Endodermal cell (in vitro differentiated cells): ENCODE measurements around the gene CBFA2T3. TPM values are rescaled to one million over a fixed set of nuclear protein-coding genes. Genes with fewer than 3 reads are reported as not detected.

ENCODE experiments used
- DNase-seq: peaks from one replicate; pipeline ENCODE4 v3.0.0-alpha.2; 2017
- H3K27ac ChIP-seq: 2 replicates; pipeline ENCODE4 v1.5.1; 2013; ENCODE audit warnings: mild to moderate bottlenecking, low read depth, low read length, moderate library complexity
- H3K27me3 ChIP-seq: 2 replicates; pipeline ENCODE4 v1.6.1; 2013; ENCODE audit warnings: mild to moderate bottlenecking, low read length, moderate library complexity; ENCODE audit not compliant: insufficient read depth, control insufficient read depth, poor library complexity, severe bottlenecking
- H3K36me3 ChIP-seq: 2 replicates; pipeline ENCODE4 v1.7.0; 2013; ENCODE audit warnings: mild to moderate bottlenecking, low read length, moderate library complexity; ENCODE audit not compliant: control insufficient read depth, insufficient read depth
- H3K4me1 ChIP-seq: one replicate; pipeline ENCODE4 v1.7.0; 2013; ENCODE audit warnings: low read length; ENCODE audit not compliant: control insufficient read depth, insufficient read depth
- H3K4me3 ChIP-seq: 2 replicates; pipeline ENCODE4 v1.5.1; 2013; ENCODE audit warnings: mild to moderate bottlenecking, low read length, moderate library complexity
- H3K9ac ChIP-seq: 2 replicates; pipeline ENCODE4 v1.6.1; 2013; ENCODE audit warnings: mild to moderate bottlenecking, low read length, moderate library complexity; ENCODE audit not compliant: poor library complexity, severe bottlenecking; ENCODE audit errors: extremely low read depth
- H3K9me3 ChIP-seq: 2 replicates; pipeline ENCODE4 v1.6.1; 2013; ENCODE audit warnings: mild to moderate bottlenecking, low read length, moderate library complexity; ENCODE audit not compliant: control insufficient read depth
- H3K27ac Mint-ChIP-seq: 2 replicates; pipeline ENCODE4 v1.8.0; 2020; ENCODE audit warnings: mixed read lengths
- H3K27me3 Mint-ChIP-seq: 2 replicates; pipeline ENCODE4 v1.8.0; 2021; ENCODE audit warnings: mild to moderate bottlenecking, mixed read lengths; ENCODE audit not compliant: insufficient read depth
- H3K36me3 Mint-ChIP-seq: 2 replicates; pipeline ENCODE4 v1.8.0; 2020; ENCODE audit warnings: low read depth, mixed read lengths
- H3K4me1 Mint-ChIP-seq: 2 replicates; pipeline ENCODE4 v1.8.0; 2020; ENCODE audit warnings: mixed read lengths
- H3K4me3 Mint-ChIP-seq: 2 replicates; pipeline ENCODE4 v1.8.0; 2020; ENCODE audit warnings: mild to moderate bottlenecking, moderate library complexity, mixed read lengths
- H3K9me3 Mint-ChIP-seq: 2 replicates; pipeline ENCODE4 v1.8.0; 2020; ENCODE audit warnings: mild to moderate bottlenecking, mixed read lengths
- CTCF ChIP-seq: fragments of 200-600 bp; sonication (generic); conservative IDR thresholded peaks from 2 replicates; pipeline ENCODE4 v1.5.0; 2021; ENCODE audit warnings: antibody characterized with exemption, mild to moderate bottlenecking
- WGBS, 2 experiments: methylation state at CpG; one replicate each; pipeline versions ENCODE4 v1.1.5 to v1.1.7; 2013; ENCODE audit warnings: missing lambda C conversion rate in 2 of 2, mixed read lengths in 1 of 2; ENCODE audit not compliant: insufficient coverage in 1 of 2, insufficient read length in 1 of 2; 5-methylcytosine and 5-hydroxymethylcytosine counted together
- total RNA-seq, 2 donors: library from RNA; stranded (reverse); fragmentation: NEBNext Ultra II Directional in 1 of 2; extraction: Animal tissue kit (Norgen Biotek cat#: 25700) in 1 of 2; gene quantifications; 2 replicates in 1 of 2; 3 replicates in 1 of 2; pipeline ENCODE4 v1.2.1, GENCODE V29; 2021

The CBFA2T3 gene
- total RNA-seq, 2 donors from 2014 or later: 1.0 to 3.1 TPM

DNA sequence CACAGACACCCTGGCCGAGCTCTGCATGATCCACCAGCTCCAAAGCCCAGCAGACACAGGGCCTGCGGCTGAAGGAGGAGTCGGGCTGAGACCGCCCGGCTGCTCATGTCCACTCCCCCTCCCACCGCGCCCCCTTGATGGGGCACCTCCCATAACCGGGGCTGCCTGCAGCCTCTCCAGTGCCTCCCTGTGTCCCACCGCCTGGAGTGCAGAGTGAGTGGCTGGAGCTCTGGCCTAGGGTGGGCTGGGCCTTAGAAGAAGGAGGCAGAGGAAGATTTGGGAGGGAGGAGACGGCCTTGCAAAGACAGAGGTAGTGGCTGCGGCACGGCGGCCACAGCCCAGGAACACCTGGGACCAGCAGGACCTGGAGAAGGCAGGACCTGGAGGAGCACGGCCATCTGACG is 4.0 kb downstream of the CBFA2T3 start:
- WGBS, 2 experiments: 51 to 81% methylated on average over 2 to 15 of the region's 15 CpGs
- Histone ChIP-seq H3K27me3 (no peaks in the 10 kb centered on the region), H3K9ac (no peak overlapping the region), H3K4me3 (no peak overlapping the region), H3K36me3 (no peaks in the 10 kb centered on the region), H3K27ac (no peak overlapping the region), H3K4me1 (no peaks in the 10 kb centered on the region), H3K9me3 (no peaks in the 10 kb centered on the region)
- H3K27me3 Mint-ChIP-seq: no peaks in the 10 kb centered on the region
- no peaks in the 10 kb centered on the region for H3K9me3 Mint-ChIP-seq
- H3K4me1 Mint-ChIP-seq: no peaks in the 10 kb centered on the region
- peak; percentile 75 for DNase-seq
- no peak for TF ChIP-seq CTCF
- no peak overlapping the region for H3K4me3 Mint-ChIP-seq
- no peaks in the 10 kb centered on the region for H3K36me3 Mint-ChIP-seq
- H3K27ac Mint-ChIP-seq: no peak overlapping the region

DNA sequence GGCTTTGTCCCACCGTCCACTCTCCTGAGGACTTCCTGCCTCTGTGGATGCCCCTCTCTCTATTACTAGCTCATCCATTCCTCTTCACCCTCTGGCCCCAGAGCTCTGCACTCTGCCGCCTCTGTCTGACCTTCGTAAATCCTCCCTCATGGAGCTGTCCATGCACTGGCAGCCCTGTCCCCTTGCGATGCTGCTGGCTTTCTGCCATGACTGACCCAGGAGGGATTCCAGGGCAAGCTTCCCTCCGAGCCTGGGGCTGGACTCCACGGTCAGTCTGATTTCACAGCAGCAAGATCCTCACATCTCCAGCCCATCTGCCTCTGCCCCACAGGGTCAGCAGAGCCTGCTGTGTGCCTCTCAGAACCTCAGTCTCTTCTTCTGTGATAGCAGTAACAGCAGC is 4.7 kb downstream of the CBFA2T3 start:
- H3K4me1 Mint-ChIP-seq: no peaks in the 10 kb centered on the region
- H3K4me3 Mint-ChIP-seq: no peak overlapping the region
- no peak for DNase-seq
- H3K36me3 Mint-ChIP-seq: no peaks in the 10 kb centered on the region
- Histone ChIP-seq H3K36me3 (no peaks in the 10 kb centered on the region), H3K27me3 (no peaks in the 10 kb centered on the region), H3K9ac (no peak overlapping the region), H3K4me1 (no peaks in the 10 kb centered on the region), H3K9me3 (no peaks in the 10 kb centered on the region), H3K27ac (no peak overlapping the region), H3K4me3 (no peak overlapping the region)
- H3K27me3 Mint-ChIP-seq: no peaks in the 10 kb centered on the region
- 76 to 89% methylated on average over 5 to 6 of the region's 6 CpGs for WGBS, 2 experiments
- no peak overlapping the region for H3K27ac Mint-ChIP-seq
- no peaks in the 10 kb centered on the region for H3K9me3 Mint-ChIP-seq
- no peak for TF ChIP-seq CTCF

DNA sequence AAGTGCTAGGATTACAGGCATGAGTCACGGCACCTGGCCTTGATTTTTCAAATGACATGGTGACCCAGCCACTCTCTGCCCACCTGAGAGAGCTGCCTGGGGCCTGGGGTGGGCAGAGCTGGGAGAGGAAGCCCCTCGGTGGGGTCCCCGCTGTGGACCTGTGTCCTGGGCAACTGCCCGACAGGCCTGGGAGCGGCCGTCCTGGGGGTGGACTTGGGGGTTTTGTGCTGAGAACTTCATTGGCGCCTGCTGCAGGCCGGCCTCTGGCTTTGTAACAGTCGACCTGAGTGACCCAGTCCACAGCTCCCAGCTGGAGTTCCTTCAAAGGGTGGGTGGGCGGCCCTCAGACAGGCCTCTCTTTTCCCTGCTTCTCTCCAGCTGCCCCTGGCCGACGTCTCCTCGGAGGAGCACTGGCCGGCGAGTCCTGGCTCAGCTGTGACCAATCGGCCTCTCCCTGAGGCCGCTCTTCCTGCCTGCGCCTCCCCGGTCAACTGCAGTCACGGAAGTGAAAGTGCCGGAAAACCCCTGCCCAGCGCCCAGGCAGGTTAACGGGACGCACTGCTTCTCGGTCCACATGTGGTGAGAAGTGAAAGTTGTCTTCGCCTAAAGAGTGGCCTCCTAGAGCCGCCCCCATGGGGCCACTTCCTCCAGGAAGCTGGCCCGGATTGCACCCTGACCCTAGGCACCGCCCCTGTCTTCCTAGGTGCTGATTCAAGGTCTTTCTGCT is 5.5 kb downstream of the CBFA2T3 start:
- H3K27ac Mint-ChIP-seq: no peak overlapping the region
- no peak overlapping the region for H3K9ac ChIP-seq
- H3K9me3 ChIP-seq: no peaks in the 10 kb centered on the region
- TF ChIP-seq CTCF: no peak
- H3K9me3 Mint-ChIP-seq: no peaks in the 10 kb centered on the region
- H3K27ac ChIP-seq: no peak overlapping the region
- H3K36me3 Mint-ChIP-seq: no peaks in the 10 kb centered on the region
- no peaks in the 10 kb centered on the region for H3K4me1 ChIP-seq
- H3K36me3 ChIP-seq: no peaks in the 10 kb centered on the region
- no peaks in the 10 kb centered on the region for H3K27me3 ChIP-seq
- H3K4me3 ChIP-seq: no peak overlapping the region
- no peak overlapping the region for H3K4me3 Mint-ChIP-seq
- H3K4me1 Mint-ChIP-seq: no peaks in the 10 kb centered on the region
- DNase-seq: no peak
- no peaks in the 10 kb centered on the region for H3K27me3 Mint-ChIP-seq
- WGBS, 2 experiments: 89 to 92% methylated on average over 17 to 29 of the region's 29 CpGs
